ENCODE data around the gene SLMAP. TPM values are rescaled to one million over a fixed set of nuclear protein-coding genes. Genes with fewer than 3 reads are reported as not detected.

The SLMAP gene
- polyA plus RNA-seq, 1 donor (not counting 4 experiments of a cell fraction or from before 2014, with no cell fraction given), result 58.0 TPM

DNA sequence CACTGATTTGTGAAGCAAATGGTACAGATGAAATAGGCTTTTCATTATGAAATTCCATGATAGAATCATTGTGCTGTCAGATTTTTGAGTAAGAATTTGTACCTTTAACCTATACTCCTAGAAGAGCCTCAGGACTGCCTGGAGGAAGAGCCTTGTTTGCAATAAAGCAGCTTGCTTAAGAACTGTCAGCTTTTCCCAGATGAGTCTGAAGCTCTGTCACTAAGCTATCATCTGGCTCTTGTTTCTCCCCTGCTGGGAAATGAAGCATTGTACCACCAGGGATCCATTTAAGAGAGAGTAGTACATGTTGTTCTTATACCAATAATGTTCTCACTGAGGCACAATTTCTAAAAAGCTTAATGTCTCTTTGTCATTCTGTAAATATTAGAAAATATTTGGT, 167.0 kb downstream of the SLMAP start:
- TF ChIP-seq, protein P1, sequence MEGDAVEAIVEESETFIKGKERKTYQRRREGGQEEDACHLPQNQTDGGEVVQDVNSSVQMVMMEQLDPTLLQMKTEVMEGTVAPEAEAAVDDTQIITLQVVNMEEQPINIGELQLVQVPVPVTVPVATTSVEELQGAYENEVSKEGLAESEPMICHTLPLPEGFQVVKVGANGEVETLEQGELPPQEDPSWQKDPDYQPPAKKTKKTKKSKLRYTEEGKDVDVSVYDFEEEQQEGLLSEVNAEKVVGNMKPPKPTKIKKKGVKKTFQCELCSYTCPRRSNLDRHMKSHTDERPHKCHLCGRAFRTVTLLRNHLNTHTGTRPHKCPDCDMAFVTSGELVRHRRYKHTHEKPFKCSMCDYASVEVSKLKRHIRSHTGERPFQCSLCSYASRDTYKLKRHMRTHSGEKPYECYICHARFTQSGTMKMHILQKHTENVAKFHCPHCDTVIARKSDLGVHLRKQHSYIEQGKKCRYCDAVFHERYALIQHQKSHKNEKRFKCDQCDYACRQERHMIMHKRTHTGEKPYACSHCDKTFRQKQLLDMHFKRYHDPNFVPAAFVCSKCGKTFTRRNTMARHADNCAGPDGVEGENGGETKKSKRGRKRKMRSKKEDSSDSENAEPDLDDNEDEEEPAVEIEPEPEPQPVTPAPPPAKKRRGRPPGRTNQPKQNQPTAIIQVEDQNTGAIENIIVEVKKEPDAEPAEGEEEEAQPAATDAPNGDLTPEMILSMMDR (optimal IDR thresholded peaks at IDR 0.05 in 1 of 3, IDR thresholded peaks at IDR 0.05 in 1 of 3, conservative IDR thresholded peaks at IDR 0.05 in 1 of 3; ENCODE audit: extremely low read depth in 1 of 3, insufficient read depth in 2 of 3, low read length in 3 of 3), result no peak
- no peak for TF ChIP-seq EZH2 (IDR thresholded peaks at IDR 0.05; ENCODE audit: low read length)
- no peaks in the 10 kb centered on the region for H4K20me1 ChIP-seq (ENCODE audit: control insufficient read depth, extremely low read depth, insufficient read depth, low read length)
- no peak overlapping the region for H2AFZ ChIP-seq (ENCODE audit: control insufficient read depth, low read length)
- DNase-seq (ENCODE audit: low read depth, low spot score) (no peak), FAIRE-seq (no peak)
- H3K9me1 ChIP-seq (ENCODE audit: control insufficient read depth, extremely low read depth, insufficient read depth, low read length), result no peaks in the 10 kb centered on the region
- H3K27ac ChIP-seq (ENCODE audit: control insufficient read depth, insufficient read depth, low read length), result no peak overlapping the region
- H3K4me2 ChIP-seq (ENCODE audit: control insufficient read depth, extremely low read depth, insufficient read depth, low read depth, low read length), result no peak overlapping the region
- dilution Hi-C loops (cut with MboI; ENCODE audit: extremely low pct_ligation_motif_present, low sequenced_read_pairs), result no loop called here
- no peak overlapping the region for H3K9ac ChIP-seq (ENCODE audit: control insufficient read depth, extremely low read depth, insufficient read depth, low read length)
- no peaks in the 10 kb centered on the region for H3K79me2 ChIP-seq (ENCODE audit: control insufficient read depth, insufficient read depth, low read length)
- no peaks in the 10 kb centered on the region for H3K27me3 ChIP-seq (ENCODE audit: control insufficient read depth, extremely low read depth, insufficient read depth, low read length)
- no peaks in the 10 kb centered on the region for H3K9me3 ChIP-seq (ENCODE audit: control insufficient read depth, low read depth, low read length)
- H3K4me1 ChIP-seq (ENCODE audit: control insufficient read depth, extremely low read depth, insufficient read depth, low read length), result no peaks in the 10 kb centered on the region
- peaks cover 20 to 29% of the 10 kb centered on the region in 2 experiments for H3K36me3 ChIP-seq (ENCODE audit: control insufficient read depth in 2 of 2, extremely low read depth in 1 of 2, insufficient read depth in 2 of 2, low read length in 2 of 2)
- no peak overlapping the region for H3K4me3 ChIP-seq (ENCODE audit: control insufficient read depth in 2 of 3, extremely low read depth in 1 of 3, insufficient read depth in 2 of 3, low read depth in 1 of 3, low read length in 3 of 3)

DNA sequence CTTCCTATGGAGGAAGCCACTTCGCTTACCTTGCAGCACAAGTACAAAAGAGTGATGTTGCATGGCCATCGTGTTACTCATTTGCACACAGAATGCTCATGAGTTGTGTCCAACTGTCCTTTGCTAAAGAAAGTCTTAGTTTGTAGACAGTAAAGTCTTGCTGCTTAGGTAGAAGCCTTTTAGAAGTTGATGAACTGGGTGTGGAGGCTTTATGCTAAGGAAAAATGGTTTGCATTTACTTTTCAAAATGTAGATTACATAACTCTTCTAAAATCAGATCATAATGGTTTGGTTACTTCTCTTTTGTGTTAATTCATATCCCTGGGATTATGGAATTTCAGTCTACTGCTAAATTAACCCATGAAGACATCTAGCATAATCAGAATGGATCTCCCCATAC, 167.6 kb downstream of the SLMAP start:
- Histone ChIP-seq H3K9me1 (ENCODE audit: control insufficient read depth, extremely low read depth, insufficient read depth, low read length) (no peaks in the 10 kb centered on the region), H2AFZ (ENCODE audit: control insufficient read depth, low read length) (no peak overlapping the region), H4K20me1 (ENCODE audit: control insufficient read depth, extremely low read depth, insufficient read depth, low read length) (no peaks in the 10 kb centered on the region), H3K27me3 (ENCODE audit: control insufficient read depth, extremely low read depth, insufficient read depth, low read length) (no peaks in the 10 kb centered on the region), H3K4me3 (ENCODE audit: control insufficient read depth in 2 of 3, extremely low read depth in 1 of 3, insufficient read depth in 2 of 3, low read depth in 1 of 3, low read length in 3 of 3) (no peak overlapping the region), H3K79me2 (ENCODE audit: control insufficient read depth, insufficient read depth, low read length) (no peaks in the 10 kb centered on the region), H3K27ac (ENCODE audit: control insufficient read depth, insufficient read depth, low read length) (no peak overlapping the region), H3K36me3 (ENCODE audit: control insufficient read depth in 2 of 2, extremely low read depth in 1 of 2, insufficient read depth in 2 of 2, low read length in 2 of 2) (peaks cover 20 to 29% of the 10 kb centered on the region in 2 experiments), H3K9ac (ENCODE audit: control insufficient read depth, extremely low read depth, insufficient read depth, low read length) (no peak overlapping the region), H3K4me1 (ENCODE audit: control insufficient read depth, extremely low read depth, insufficient read depth, low read length) (no peaks in the 10 kb centered on the region), H3K9me3 (ENCODE audit: control insufficient read depth, low read depth, low read length) (no peaks in the 10 kb centered on the region), H3K4me2 (ENCODE audit: control insufficient read depth, extremely low read depth, insufficient read depth, low read depth, low read length) (no peak overlapping the region)
- TF ChIP-seq, protein P1 (optimal IDR thresholded peaks at IDR 0.05 in 1 of 3, IDR thresholded peaks at IDR 0.05 in 1 of 3, conservative IDR thresholded peaks at IDR 0.05 in 1 of 3; ENCODE audit: extremely low read depth in 1 of 3, insufficient read depth in 2 of 3, low read length in 3 of 3), result no peak
- dilution Hi-C loops (cut with MboI; ENCODE audit: extremely low pct_ligation_motif_present, low sequenced_read_pairs), result no loop called here
- DNase-seq (ENCODE audit: low read depth, low spot score) (no peak), FAIRE-seq (peak; percentile 71)
